SIG-M5 treated with dmso at 0.1 percent for 504 hours (cell line): ENCODE data around the gene ACSM3.
A peak's percentile ranks its signal among the peaks of the same experiment; 100 is the strongest.
"Not testable (repeated sequence)": the region's sequence is repeated elsewhere in the genome, so short reads cannot be mapped to it uniquely, and the experiment has no call there.

ENCODE experiments used
- DNase-seq: peaks from one replicate; lab custom pipeline; 2025; ENCODE audit not compliant: unreplicated experiment; lab: John Stamatoyannopoulos, UW

Gene ACSM3

GRCh38 chr16:20803561-20804214 lies 39.9 kb downstream of the ACSM3 start:
- DNase-seq = no peak

GRCh38 chr16:20805684-20806167 lies 41.9 kb downstream of the ACSM3 start:
- not testable (repeated sequence) for DNase-seq

- peak; percentile 92 for DNase-seq
Measured at GRCh38 chr16:20806168-20807050, 42.6 kb downstream of the ACSM3 start, which contains the start of the genes ERI2 and REXO5. Gene ERI2, minus strand, starts transcription at chr16:20806472. Its CDS starts 42 bp downstream, at chr16:20806430. Gene REXO5, plus strand, starts transcription at chr16:20806527. Its CDS starts 427 bp downstream, at chr16:20806954.

GRCh38 chr16:20807862-20808261 lies 44.0 kb downstream of the ACSM3 start:
- DNase-seq = no peak

- DNase-seq = no peak
Measured at GRCh38 chr16:20811889-20812439, 48.1 kb downstream of the ACSM3 start.

GRCh38 chr16:20812510-20812909 lies 48.7 kb downstream of the ACSM3 start:
- DNase-seq = no peak

GRCh38 chr16:20814784-20815183 lies 51.0 kb downstream of the ACSM3 start:
- no peak for DNase-seq

- no peak for DNase-seq
Measured at GRCh38 chr16:20818929-20819585, 55.2 kb downstream of the ACSM3 start.

GRCh38 chr16:20821682-20822081 lies 57.9 kb downstream of the ACSM3 start:
- DNase-seq = no peak

- peak; percentile 9 for DNase-seq
Measured at GRCh38 chr16:20822521-20823325, 58.9 kb downstream of the ACSM3 start.

GRCh38 chr16:20826039-20826566 lies 62.3 kb downstream of the ACSM3 start:
- no peak for DNase-seq

- DNase-seq = no peak
Measured at GRCh38 chr16:20829536-20829935, 65.7 kb downstream of the ACSM3 start.

GRCh38 chr16:20830372-20830771 lies 66.6 kb downstream of the ACSM3 start:
- DNase-seq = no peak

- no peak for DNase-seq
Measured at GRCh38 chr16:20833086-20833485, 69.3 kb downstream of the ACSM3 start.

GRCh38 chr16:20838240-20838639 lies 74.4 kb downstream of the ACSM3 start:
- no peak for DNase-seq

GRCh38 chr16:20839504-20839903 lies 75.7 kb downstream of the ACSM3 start:
- DNase-seq = no peak

- no peak for DNase-seq
Measured at GRCh38 chr16:20844054-20844453, 80.2 kb downstream of the ACSM3 start.

GRCh38 chr16:20844588-20844987 lies 80.8 kb downstream of the ACSM3 start:
- DNase-seq = no peak

GRCh38 chr16:20846030-20846429 lies 82.2 kb downstream of the ACSM3 start:
- no peak for DNase-seq

- DNase-seq = no peak
Measured at GRCh38 chr16:20846551-20846950, 82.7 kb downstream of the ACSM3 start.
